ENCODE measurements around the gene GNB5. TPM values are rescaled to one million over a fixed set of nuclear protein-coding genes. Genes with fewer than 3 reads are reported as not detected.

The GNB5 gene
- total and polyA plus RNA-seq, 2 experiments from 2014 or later, result 21.3 to 21.6 TPM

DNA sequence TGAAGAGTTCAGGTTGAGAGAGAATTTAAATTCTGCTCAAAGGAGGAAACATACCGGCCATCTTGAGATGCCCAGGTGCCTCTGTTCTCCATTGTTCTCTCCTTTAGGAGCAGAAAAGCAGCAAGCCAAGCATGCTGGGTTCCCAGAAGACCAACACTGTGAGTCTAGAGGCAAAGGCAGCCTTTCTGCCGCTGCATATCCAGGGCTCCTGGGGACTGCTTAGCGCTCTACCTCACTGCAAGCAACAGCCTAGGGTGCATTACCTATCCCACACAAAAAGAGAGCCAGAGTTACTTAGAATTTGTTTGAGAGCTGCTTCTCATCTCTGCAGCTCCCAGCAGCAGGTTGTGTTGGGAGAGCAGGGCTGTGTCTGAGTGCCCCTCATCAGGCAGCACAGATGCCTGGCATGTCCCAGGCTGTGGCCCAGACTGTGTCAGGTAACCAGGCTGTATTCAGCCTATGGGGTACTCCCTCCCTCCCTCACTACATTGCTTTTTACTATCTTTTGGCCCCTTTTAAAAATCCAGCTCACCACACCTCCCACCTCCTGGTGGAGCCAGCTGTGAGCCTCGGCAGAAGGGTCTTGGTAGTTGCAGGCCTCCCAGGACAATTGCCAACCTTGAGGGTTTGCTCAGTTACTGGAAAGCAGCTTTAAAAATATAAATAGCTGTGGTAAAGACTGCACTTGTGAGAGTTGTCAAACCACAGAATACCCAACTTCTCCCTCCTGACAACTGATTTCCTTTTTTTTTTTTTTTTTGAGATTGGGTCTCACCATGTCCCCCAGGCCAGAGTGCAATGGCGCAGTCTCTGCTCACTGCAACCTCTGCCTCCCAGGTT, 108.8 kb downstream of the GNB5 start:
- H2AFZ ChIP-seq, result no peak overlapping the region
- H3K4me2 ChIP-seq, result no peak overlapping the region

GRCh38 chr15:52080706-52081392, 110.3 kb downstream of the GNB5 start:
- Histone ChIP-seq H3K36me3 (replicated peaks; ENCODE audit: insufficient read depth, low read depth) (no peaks in the 10 kb centered on the region), H3K27me3 (no peaks in the 10 kb centered on the region), H3K4me3 (no peak overlapping the region), H2AFZ (no peak overlapping the region), H3K79me2 (no peaks in the 10 kb centered on the region), H3K27ac (no peak overlapping the region), H3K9me2 (replicated peaks; ENCODE audit: insufficient read depth) (no peaks in the 10 kb centered on the region), H3K4me2 (no peak overlapping the region), H4K20me1 (ENCODE audit: insufficient read depth, poor library complexity, severe bottlenecking) (no peaks in the 10 kb centered on the region), H3K4me1 (ENCODE audit: insufficient read depth) (no peaks in the 10 kb centered on the region), H3K9me3 (ENCODE audit: low read depth) (no peaks in the 10 kb centered on the region)
- no peak for TF ChIP-seq EZH2phosphoT487 (IDR thresholded peaks at IDR 0.05; ENCODE audit: low read depth, severe bottlenecking, unreplicated experiment)
- TF ChIP-seq, protein P1, sequence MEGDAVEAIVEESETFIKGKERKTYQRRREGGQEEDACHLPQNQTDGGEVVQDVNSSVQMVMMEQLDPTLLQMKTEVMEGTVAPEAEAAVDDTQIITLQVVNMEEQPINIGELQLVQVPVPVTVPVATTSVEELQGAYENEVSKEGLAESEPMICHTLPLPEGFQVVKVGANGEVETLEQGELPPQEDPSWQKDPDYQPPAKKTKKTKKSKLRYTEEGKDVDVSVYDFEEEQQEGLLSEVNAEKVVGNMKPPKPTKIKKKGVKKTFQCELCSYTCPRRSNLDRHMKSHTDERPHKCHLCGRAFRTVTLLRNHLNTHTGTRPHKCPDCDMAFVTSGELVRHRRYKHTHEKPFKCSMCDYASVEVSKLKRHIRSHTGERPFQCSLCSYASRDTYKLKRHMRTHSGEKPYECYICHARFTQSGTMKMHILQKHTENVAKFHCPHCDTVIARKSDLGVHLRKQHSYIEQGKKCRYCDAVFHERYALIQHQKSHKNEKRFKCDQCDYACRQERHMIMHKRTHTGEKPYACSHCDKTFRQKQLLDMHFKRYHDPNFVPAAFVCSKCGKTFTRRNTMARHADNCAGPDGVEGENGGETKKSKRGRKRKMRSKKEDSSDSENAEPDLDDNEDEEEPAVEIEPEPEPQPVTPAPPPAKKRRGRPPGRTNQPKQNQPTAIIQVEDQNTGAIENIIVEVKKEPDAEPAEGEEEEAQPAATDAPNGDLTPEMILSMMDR (IDR thresholded peaks at IDR 0.05; ENCODE audit: poor library complexity), result no peak
- TF ChIP-seq EZH2 (IDR thresholded peaks at IDR 0.05; ENCODE audit: borderline replicate concordance), result no peak
- no peak for DNase-seq (ENCODE audit: low spot score)
- WGBS (ENCODE audit: low lambda C conversion rate, missing lambda C conversion rate), result 92% methylated on average over 9 of the region's 9 CpGs

More for the DNA sequence above, 108.8 kb downstream of the GNB5 start:
- H3K9me3 ChIP-seq (ENCODE audit: low read depth), result peaks cover 6% of the 10 kb centered on the region
- no peak overlapping the region for H3K27ac ChIP-seq
- WGBS (ENCODE audit: low lambda C conversion rate, missing lambda C conversion rate), result 87% methylated on average over 5 of the region's 5 CpGs
- DNase-seq (ENCODE audit: low spot score), result no peak
- H3K4me1 ChIP-seq (ENCODE audit: insufficient read depth), result no peaks in the 10 kb centered on the region
- H3K9me2 ChIP-seq (replicated peaks; ENCODE audit: insufficient read depth), result no peaks in the 10 kb centered on the region
- no peaks in the 10 kb centered on the region for H4K20me1 ChIP-seq (ENCODE audit: insufficient read depth, poor library complexity, severe bottlenecking)
- no peak overlapping the region for H3K4me3 ChIP-seq
- H3K79me2 ChIP-seq, result no peaks in the 10 kb centered on the region
- no peaks in the 10 kb centered on the region for H3K27me3 ChIP-seq
- TF ChIP-seq EZH2 (IDR thresholded peaks at IDR 0.05; ENCODE audit: borderline replicate concordance) (no peak), EZH2phosphoT487 (IDR thresholded peaks at IDR 0.05; ENCODE audit: low read depth, severe bottlenecking, unreplicated experiment) (no peak)
- TF ChIP-seq, protein P1 (IDR thresholded peaks at IDR 0.05; ENCODE audit: poor library complexity), result no peak
- no peaks in the 10 kb centered on the region for H3K36me3 ChIP-seq (replicated peaks; ENCODE audit: insufficient read depth, low read depth)

DNA sequence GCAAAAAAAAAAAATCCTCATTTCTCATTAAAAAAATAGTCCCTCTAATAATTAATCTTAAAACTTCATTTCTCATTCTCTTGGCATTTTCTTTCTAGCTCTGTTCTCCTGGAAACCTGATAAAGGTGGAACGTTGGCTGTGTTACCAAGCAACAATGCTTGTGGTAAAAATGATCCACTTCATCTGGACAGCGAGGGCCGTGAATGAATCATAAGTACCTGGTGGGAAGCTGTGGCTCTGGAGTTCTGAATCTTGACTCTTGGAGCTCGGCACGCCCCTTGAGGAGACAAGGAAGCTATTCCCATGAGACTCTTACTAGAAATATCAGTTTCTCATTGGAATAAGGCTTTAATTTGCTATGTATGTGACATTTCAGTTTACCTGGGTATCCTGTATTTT, 111.2 kb downstream of the GNB5 start:
- Histone ChIP-seq H3K4me3 (no peak overlapping the region), H2AFZ (no peak overlapping the region), H3K9me2 (replicated peaks; ENCODE audit: insufficient read depth) (no peaks in the 10 kb centered on the region), H3K4me1 (ENCODE audit: insufficient read depth) (no peaks in the 10 kb centered on the region), H3K4me2 (no peak overlapping the region), H3K9me3 (ENCODE audit: low read depth) (no peaks in the 10 kb centered on the region), H3K27me3 (no peaks in the 10 kb centered on the region), H3K79me2 (no peaks in the 10 kb centered on the region), H3K27ac (no peak overlapping the region), H4K20me1 (ENCODE audit: insufficient read depth, poor library complexity, severe bottlenecking) (no peaks in the 10 kb centered on the region), H3K36me3 (replicated peaks; ENCODE audit: insufficient read depth, low read depth) (no peaks in the 10 kb centered on the region)
- 72% methylated on average over 5 of the region's 5 CpGs for WGBS (ENCODE audit: low lambda C conversion rate, missing lambda C conversion rate)
- TF ChIP-seq EZH2 (IDR thresholded peaks at IDR 0.05; ENCODE audit: borderline replicate concordance) (no peak), EZH2phosphoT487 (IDR thresholded peaks at IDR 0.05; ENCODE audit: low read depth, severe bottlenecking, unreplicated experiment) (no peak)
- TF ChIP-seq, protein P1 (IDR thresholded peaks at IDR 0.05; ENCODE audit: poor library complexity), result no peak
- peak; percentile 52 for DNase-seq (ENCODE audit: low spot score)

Measured in hepatocyte (in vitro differentiated cells).